HEK293 (cell line): ENCODE measurements around the gene CNGB1.

Source experiments
- CTCF ChIA-PET: fragments of 350-600 bp; formaldehyde crosslinking; extraction: SDS; loops from one replicate; lab custom pipeline; 2021; ENCODE audit warnings: antibody characterized with exemption; lab: Yijun Ruan, JAX
- POLR2A ChIA-PET: fragments of 300-600 bp; formaldehyde crosslinking; extraction: SDS; loops from one replicate; lab custom pipeline; 2020; ENCODE audit warnings: antibody characterized with exemption, inconsistent platforms; lab: Yijun Ruan, JAX
- H3K27ac ChIP-seq: fragments of 200-500 bp; sonication (Bioruptor generic); 2 replicates; pipeline ENCODE4 v1.5.1; 2014; ENCODE audit warnings: low read depth, low read length, control low read depth, inconsistent platforms; ENCODE audit errors: extremely low read depth
- H3K36me3 ChIP-seq, 2 experiments: fragments of 200-500 bp in 1 of 2; sonication (Bioruptor generic) in 1 of 2; 1 replicate in 1 of 2; 2 replicates in 1 of 2; pipeline ENCODE4 v1.5.1; 2014 to 2017; ENCODE audit warnings: inconsistent platforms in 2 of 2, low read length in 2 of 2; ENCODE audit not compliant: control insufficient read depth in 2 of 2, insufficient read depth in 1 of 2
- H3K4me1 ChIP-seq: fragments of 200-500 bp; sonication (Bioruptor generic); 2 replicates; pipeline ENCODE4 v1.5.1; 2014; ENCODE audit warnings: mild to moderate bottlenecking, low read length, inconsistent platforms; ENCODE audit not compliant: control insufficient read depth, insufficient read depth
- H3K4me3 ChIP-seq: 2 replicates; pipeline ENCODE4 v1.5.1; 2011; ENCODE audit warnings: low read depth, mild to moderate bottlenecking, control low read depth, low read length, moderate library complexity
- H3K9me3 ChIP-seq: fragments of 200-500 bp; sonication (Bioruptor generic); 2 replicates; pipeline ENCODE4 v1.5.1; 2014; ENCODE audit warnings: low read depth, low read length, inconsistent platforms; ENCODE audit not compliant: control insufficient read depth, insufficient read depth
- CTCF ChIP-seq: fragments of 450-650 bp; formaldehyde crosslinking; IDR thresholded peaks from 2 replicates; pipeline ENCODE4 v1.5.1; 2016; ENCODE audit warnings: missing biosample characterization, missing genetic modification characterization
- GLI2 ChIP-seq: fragments of 450-650 bp; formaldehyde crosslinking; IDR thresholded peaks from 2 replicates; pipeline ENCODE4; 2017; ENCODE audit warnings: missing biosample characterization, missing genetic modification characterization, low read depth, borderline replicate concordance
- KLF1 ChIP-seq: fragments of 450-650 bp; formaldehyde crosslinking; IDR thresholded peaks from 2 replicates; pipeline ENCODE4 v1.5.1; 2016; ENCODE audit warnings: missing biosample characterization, missing genetic modification characterization
- KLF16 ChIP-seq: fragments of 450-650 bp; formaldehyde crosslinking; IDR thresholded peaks from 2 replicates; pipeline ENCODE4 v1.5.1; 2017; ENCODE audit warnings: missing biosample characterization, missing genetic modification characterization
- KLF9 ChIP-seq: fragments of 450-650 bp; formaldehyde crosslinking; IDR thresholded peaks from 2 replicates; pipeline ENCODE4 v1.5.1; 2016; ENCODE audit warnings: missing biosample characterization, missing genetic modification characterization, low read depth
- REST ChIP-seq: fragments of 450-650 bp; formaldehyde crosslinking; IDR thresholded peaks from 2 replicates; pipeline ENCODE4 v1.5.1; 2016; ENCODE audit warnings: missing biosample characterization, missing genetic modification characterization
- SCRT2 ChIP-seq: fragments of 450-650 bp; formaldehyde crosslinking; IDR thresholded peaks from 2 replicates; pipeline ENCODE4 v1.5.1; 2016; ENCODE audit warnings: missing biosample characterization, missing genetic modification characterization
- TCF7L2 ChIP-seq: IDR thresholded peaks from 2 replicates; pipeline ENCODE4 v1.6.1; 2011; ENCODE audit warnings: low read depth, mild to moderate bottlenecking, inconsistent platforms, low read length, moderate library complexity, borderline replicate concordance
- ZNF132 ChIP-seq: fragments of 450-650 bp; formaldehyde crosslinking; IDR thresholded peaks from 2 replicates; pipeline ENCODE4 v1.5.1; 2017; ENCODE audit warnings: missing biosample characterization, missing genetic modification characterization, borderline replicate concordance
- ZNF24 ChIP-seq: fragments of 450-650 bp; formaldehyde crosslinking; IDR thresholded peaks from 2 replicates; pipeline ENCODE4 v1.5.1; 2016; ENCODE audit warnings: missing biosample characterization, missing genetic modification characterization
- ZNF398 ChIP-seq: fragments of 450-650 bp; formaldehyde crosslinking; IDR thresholded peaks from 2 replicates; pipeline ENCODE4 v1.5.1; 2017; ENCODE audit warnings: missing biosample characterization, missing genetic modification characterization
- ZNF510 ChIP-seq: fragments of 450-650 bp; formaldehyde crosslinking; IDR thresholded peaks from 2 replicates; pipeline ENCODE4 v1.5.1; 2018; ENCODE audit warnings: mild to moderate bottlenecking, missing genetic modification characterization, missing biosample characterization; ENCODE audit not compliant: insufficient replicate concordance
- ZNF623 ChIP-seq: fragments of 450-650 bp; formaldehyde crosslinking; IDR thresholded peaks from 2 replicates; pipeline ENCODE4 v1.5.1; 2016; ENCODE audit warnings: missing biosample characterization, missing genetic modification characterization
- ZNF670 ChIP-seq: fragments of 450-650 bp; formaldehyde crosslinking; IDR thresholded peaks from 2 replicates; pipeline ENCODE4 v1.5.1; 2016; ENCODE audit warnings: missing biosample characterization, missing genetic modification characterization, low read depth

The CNGB1 gene

GRCh38 chr16:57995721-57996405 lies 24.9 kb upstream of the CNGB1 start:
- Histone ChIP-seq H3K4me1 (no peaks in the 10 kb centered on the region), H3K9me3 (no peaks in the 10 kb centered on the region), H3K36me3 (peaks cover 0 to 40% of the 10 kb centered on the region in 2 experiments; a peak in 1 of 3 replicates), H3K27ac (no peak overlapping the region), H3K4me3 (no peak overlapping the region)
- POLR2A ChIA-PET, result interaction anchor here (0.7 kb wide), 1 partner anchor 187 kb away, joined by 3 read pairs; no protein-coding TSS in a partner anchor
- TF ChIP-seq SCRT2 (tag by site-specific recombination), result no peak; the same call in 1 of the 2 replicates
- no peak for TF ChIP-seq ZNF510 (tag by site-specific recombination)
- no peak for TF ChIP-seq ZNF398 (tag by site-specific recombination)
- no peak for TF ChIP-seq REST
- TF ChIP-seq ZNF623 (tag by site-specific recombination), result no peak
- TF ChIP-seq KLF16 (tag by site-specific recombination), result no peak
- CTCF ChIA-PET, result interaction anchor here (0.7 to 1.2 kb wide), 3 partner anchors 96 to 238 kb away, joined by 3 to 4 read pairs (median 3); no protein-coding TSS in a partner anchor

- TF ChIP-seq REST (no peak), GLI2 (tag by site-specific recombination) (no peak), ZNF24 (tag by site-specific recombination) (no peak), KLF1 (tag by site-specific recombination) (peak; percentile 29; the same call in 1 of the 2 replicates), CTCF (tag by site-specific recombination) (peak; percentile 20; the same call in 1 of the 2 replicates), KLF9 (tag by site-specific recombination) (peak; percentile 94), TCF7L2 (no peak), ZNF670 (tag by site-specific recombination) (no peak), ZNF132 (tag by site-specific recombination) (no peak)
- H3K27ac ChIP-seq, result no peak overlapping the region
- peaks cover 0 to 40% of the 10 kb centered on the region in 2 experiments; a peak in 1 of 3 replicates for H3K36me3 ChIP-seq
- ChIA-PET POLR2A (no interaction called here), CTCF (interaction anchor here (1.1 kb wide), 1 partner anchor 237 kb away, joined by 3 read pairs; no protein-coding TSS in a partner anchor)
- no peaks in the 10 kb centered on the region for H3K4me1 ChIP-seq
- no peaks in the 10 kb centered on the region for H3K9me3 ChIP-seq
- H3K4me3 ChIP-seq, result no peak overlapping the region
Measured at GRCh38 chr16:57994778-57995177, 23.9 kb upstream of the CNGB1 start.
